Measurements from ENCODE around the gene ZC3H11A. TPM values are rescaled to one million over a fixed set of nuclear protein-coding genes. Genes with fewer than 3 reads are reported as not detected.
"Not testable (repeated sequence)": the region's sequence is repeated elsewhere in the genome, so short reads cannot be mapped to it uniquely, and the experiment has no call there.

ZC3H11A gene
- total RNA-seq, 1 donor from 2014 or later = 81.2 TPM

DNA sequence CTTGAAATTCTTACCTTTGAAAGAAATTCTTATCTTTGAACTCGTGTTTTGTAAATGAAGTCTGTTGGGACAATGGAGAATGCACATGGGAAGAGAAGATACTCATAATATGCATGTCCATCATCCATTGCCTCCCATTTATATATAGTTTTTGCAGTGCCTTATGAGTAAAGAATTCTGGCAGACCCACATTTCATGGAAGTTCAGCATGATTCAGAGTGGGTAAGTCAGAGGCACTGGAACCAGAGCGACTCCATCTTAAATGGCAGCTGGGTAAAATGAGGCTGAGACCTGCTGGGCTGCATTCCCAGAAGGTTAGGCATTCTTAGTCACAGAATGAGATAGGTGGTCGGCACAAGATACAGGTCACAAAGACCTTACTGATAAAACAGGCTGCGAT is 16.6 kb upstream of the ZC3H11A start:
- no peak for DNase-seq (ENCODE audit: extremely low read depth, low read depth, low spot score)

DNA sequence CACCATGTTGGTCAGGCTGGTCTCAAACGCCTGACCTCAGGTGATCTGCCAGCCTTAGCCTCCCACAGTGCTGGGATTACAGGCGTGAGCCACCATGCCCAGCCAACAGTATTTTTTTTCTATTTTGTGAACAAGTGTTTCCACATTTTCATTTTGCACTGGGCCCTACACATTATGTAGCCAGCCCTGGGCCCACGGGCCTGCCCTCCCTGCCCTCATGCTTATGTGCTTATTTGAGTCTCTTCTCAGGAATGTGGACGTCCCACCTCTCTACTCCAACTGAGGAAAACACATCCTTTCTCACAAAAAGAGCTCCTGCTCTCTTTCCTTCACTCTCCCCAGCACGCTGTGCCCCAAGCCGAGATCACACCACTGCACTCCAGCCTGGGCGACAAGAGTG is 13.5 kb upstream of the ZC3H11A start:
- DNase-seq (ENCODE audit: extremely low read depth, low read depth, low spot score) = no peak

DNA sequence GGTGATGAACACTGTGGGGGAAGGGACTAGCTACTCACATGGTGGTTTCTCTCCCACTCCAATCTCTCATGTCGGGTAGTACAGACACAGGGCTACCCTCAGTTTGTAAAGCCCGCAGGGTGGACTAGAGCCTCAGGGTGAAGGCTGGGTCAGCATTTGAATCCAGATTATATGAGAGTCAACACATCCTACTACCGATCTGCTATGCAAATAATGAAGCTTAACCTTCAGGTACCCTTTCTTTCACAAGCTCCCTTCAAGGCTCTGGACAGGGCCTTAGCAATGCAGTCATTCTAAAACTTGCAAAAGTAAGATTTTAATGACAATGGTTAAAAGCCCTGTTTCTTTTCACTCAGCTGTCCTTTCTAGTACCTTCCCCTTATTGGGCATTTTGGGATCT is 5.5 kb upstream of the ZC3H11A start:
- no peak for DNase-seq (ENCODE audit: extremely low read depth, low read depth, low spot score)

DNA sequence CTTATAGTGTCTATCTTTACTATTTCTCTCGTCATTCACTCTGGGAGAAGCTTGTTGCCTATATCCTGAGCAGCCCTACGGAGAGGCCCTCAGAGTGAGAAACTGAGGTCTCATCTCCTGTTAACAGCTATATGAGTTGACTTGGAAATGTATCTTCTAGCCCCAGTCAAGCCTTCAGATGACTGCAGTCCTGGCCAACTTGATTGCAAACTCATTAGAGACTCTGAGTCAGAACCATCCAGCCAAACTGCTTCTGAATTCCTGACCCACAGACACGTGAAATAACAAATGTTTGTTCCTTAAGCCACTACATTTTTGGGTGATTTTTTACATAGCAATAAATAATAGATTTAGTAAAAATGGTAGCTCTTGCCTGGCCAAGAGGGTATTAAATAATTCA is 3.9 kb upstream of the ZC3H11A start:
- DNase-seq (ENCODE audit: extremely low read depth, low read depth, low spot score) = no peak

DNA sequence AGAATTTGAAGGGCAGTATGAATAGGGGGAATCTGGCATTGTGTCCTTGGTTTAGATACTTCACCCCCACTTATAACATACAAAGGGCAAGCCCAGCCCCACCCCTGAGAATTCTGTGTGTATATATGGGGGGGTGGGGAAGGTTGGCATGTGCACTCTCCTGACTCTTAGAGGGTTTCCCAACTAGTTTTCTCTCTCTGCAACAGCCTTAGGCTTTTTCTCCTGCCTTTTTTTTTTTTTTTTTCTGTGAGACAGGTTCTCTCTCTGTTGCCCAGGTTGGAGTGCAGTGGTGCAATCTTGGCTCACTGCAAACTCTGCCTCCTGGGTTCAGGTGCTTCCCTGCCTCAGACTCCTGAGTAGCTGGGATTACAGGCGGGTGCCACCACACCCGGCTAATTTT is 2.9 kb upstream of the ZC3H11A start:
- DNase-seq (ENCODE audit: extremely low read depth, low read depth, low spot score) = no peak

DNA sequence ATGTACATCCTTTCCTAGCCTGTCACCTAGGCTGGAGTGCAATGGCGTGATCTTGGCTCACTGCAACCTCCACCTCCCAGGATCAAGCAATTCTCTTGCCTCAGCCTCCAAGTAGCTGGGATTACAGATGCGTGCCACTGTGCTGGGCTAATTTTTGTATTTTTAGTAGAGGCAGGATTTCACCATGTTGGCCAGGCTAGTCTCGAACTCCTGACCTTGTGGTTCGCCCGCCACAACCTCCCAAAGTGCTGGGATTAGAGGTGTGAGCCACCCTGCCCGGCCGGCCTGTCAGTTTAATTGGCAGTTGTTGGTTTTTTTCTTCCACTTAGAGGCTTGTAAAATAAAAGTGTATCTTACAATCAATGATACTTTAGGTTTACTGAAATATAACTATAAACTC is 1.9 kb upstream of the ZC3H11A start:
- not testable (repeated sequence) for DNase-seq (ENCODE audit: extremely low read depth, low read depth, low spot score)

DNA sequence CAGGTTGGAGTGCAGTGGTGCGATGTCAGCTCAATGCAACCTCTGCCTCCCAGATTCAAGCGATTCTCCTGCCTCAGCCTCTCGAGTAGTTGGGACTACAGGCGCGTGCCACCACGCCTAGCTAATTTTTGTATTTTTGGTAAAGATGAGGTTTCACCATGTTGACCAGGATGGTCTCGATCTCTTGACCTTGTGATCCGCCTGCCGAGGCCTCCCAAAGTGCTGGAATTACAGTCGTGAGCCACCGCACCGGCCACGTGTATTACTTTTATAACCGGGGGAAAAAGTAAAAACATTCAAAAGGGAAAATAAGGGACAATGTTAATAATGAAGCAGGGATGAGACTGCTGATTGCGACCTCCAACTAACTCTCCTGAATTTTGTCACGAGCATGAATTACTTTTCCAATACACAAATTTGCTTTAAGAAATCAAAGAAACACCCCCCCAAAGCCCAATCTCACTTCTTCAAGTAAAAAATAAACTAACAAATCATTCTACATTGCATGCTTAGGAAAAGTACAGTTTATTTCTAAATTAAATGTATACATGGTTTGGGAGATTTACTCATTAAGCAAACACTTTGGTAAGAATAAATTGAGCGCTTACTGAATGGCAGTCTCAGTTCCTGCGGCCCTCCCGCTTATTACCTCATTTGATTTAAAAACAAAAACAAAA is 521 bp upstream of the ZC3H11A start:
- DNase-seq (ENCODE audit: extremely low read depth, low read depth, low spot score) = no peak

DNA sequence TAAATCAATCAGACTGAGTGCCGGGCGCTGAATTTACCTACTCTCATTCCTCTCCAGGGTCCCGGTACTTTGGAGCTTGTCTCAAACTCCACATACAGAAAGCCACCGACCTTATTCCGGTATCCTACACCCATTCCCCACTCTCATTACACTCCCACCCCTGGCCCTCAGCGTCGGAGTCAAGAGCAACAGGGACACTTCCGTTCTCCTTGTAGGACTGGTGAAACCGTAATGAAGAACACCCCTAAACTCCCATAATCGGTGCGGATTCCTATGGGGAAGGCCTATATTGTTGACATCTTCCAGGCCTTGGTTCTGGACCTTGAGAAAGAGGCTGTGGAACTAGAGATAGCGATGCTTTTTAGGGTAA is 798 bp downstream of the ZC3H11A start:
- no peak for DNase-seq (ENCODE audit: extremely low read depth, low read depth, low spot score)

DNA sequence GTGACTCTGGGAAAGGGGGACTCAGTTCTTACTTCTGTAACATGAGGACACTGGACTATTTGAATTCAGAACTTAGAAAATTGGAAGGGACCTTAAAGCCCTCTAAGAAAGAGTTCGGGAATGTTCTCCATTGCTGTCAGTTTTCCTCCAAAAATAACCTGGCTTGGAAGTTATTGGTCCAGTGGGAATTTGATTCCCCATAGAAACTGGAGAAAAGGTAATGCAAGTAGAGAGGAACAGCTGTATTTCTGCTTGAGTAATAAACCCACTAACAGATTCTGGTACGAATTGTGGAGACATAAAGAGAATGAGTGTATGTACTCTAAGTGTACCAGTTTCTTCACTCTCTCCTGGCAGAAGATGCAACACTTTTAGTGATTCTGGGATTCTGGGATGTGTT is 1.8 kb downstream of the ZC3H11A start:
- no peak for DNase-seq (ENCODE audit: extremely low read depth, low read depth, low spot score)

DNA sequence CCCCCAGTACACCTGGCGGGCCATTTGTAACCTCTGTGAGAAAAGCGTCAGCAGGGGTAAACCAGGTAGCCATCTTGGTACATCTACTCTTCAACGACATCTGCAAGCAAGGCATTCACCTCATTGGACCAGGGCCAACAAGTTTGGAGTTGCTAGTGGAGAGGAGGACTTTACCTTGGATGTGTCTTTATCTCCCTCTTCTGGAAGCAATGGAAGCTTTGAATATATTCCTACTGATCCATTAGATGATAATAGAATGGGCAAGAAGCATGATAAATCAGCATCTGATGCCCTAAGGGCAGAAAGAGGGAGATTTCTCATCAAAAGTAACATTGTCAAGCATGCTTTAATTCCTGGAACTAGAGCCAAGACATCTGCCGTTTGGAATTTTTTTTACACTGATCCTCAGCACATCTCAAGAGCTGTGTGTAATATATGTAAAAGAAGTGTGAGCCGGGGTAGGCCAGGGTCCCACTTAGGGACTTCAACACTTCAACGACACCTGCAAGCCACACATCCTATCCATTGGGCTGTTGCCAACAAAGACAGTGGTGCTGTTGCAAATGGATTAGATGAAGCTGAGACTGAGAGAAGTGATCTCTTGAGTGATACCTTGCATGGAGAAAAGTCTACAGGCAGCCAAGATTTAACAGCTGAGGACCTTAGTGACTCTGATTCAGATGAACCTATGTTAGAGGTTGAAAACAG is 2.7 kb downstream of the ZC3H11A start:
- no peak for DNase-seq (ENCODE audit: extremely low read depth, low read depth, low spot score)

DNA sequence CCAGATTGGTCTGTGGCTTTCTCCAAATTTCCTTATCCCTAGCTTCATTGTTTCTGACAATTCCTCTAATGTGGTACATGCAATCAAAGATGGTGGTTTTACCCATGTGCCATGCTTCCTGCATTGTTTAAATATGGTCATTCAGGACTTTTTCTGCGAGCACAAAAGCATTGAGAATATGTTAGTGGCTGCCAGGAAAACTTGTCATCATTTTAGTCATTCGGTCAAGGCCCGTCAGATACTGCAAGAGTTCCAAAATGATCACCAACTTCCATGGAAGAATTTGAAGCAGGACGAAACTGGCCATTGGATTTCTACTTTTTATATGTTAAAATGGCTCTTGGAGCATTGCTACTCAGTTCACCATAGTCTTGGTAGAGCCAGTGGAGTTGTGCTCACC is 3.7 kb downstream of the ZC3H11A start:
- no peak for DNase-seq (ENCODE audit: extremely low read depth, low read depth, low spot score)

DNA sequence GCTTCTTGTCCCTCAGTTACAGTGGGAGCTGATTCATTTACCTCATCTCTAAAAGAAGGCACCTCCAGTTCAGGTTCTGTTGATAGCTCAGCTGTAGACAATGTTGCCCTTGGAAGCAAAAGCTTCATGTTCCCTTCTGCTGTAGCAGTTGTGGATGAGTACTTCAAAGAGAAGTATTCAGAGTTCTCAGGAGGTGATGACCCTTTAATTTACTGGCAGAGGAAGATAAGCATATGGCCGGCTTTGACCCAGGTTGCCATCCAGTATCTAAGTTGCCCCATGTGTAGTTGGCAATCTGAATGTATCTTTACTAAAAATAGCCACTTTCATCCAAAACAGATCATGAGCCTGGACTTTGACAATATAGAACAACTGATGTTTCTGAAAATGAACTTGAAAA is 4.5 kb downstream of the ZC3H11A start:
- DNase-seq (ENCODE audit: extremely low read depth, low read depth, low spot score) = no peak

DNA sequence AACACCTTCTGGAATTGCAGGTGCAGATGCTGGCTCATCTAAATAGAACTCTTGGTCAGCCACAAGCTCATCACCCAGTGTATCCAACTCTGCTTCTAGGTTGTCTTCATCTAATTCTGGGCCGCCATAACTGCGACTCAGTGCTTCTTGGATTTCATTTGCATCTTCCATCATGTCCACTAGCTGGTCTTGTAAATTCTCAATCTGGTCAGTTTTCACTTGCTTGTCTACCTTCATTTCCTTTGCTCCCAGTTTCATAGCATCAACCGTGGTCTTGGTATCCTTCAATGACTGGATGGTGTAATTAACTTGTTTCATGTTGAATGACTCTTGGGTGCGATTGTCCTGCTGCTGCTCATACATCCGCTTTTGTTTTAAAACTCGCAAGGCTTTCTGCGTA is 10.3 kb downstream of the ZC3H11A start:
- DNase-seq (ENCODE audit: extremely low read depth, low read depth, low spot score) = no peak

DNA sequence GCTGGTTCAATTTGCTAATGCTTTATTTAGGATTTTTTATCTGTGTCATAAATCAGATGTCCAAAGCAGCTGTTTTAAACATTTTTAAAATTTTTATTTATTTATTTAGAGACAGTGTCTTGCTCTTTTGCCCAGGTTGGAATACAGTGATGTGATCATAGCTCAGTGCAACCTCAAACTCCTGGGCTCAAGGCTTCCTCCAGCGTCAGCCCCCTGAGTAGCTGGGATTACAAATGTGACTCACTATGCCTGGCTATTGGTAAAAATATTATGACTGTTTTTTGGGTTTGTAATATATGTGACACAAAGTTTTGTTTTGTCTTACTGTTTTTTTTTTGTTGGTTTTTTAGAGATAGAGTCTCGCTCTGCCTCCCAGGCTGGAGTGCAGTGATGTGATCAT is 11.8 kb downstream of the ZC3H11A start:
- DNase-seq (ENCODE audit: extremely low read depth, low read depth, low spot score) = no peak

DNA sequence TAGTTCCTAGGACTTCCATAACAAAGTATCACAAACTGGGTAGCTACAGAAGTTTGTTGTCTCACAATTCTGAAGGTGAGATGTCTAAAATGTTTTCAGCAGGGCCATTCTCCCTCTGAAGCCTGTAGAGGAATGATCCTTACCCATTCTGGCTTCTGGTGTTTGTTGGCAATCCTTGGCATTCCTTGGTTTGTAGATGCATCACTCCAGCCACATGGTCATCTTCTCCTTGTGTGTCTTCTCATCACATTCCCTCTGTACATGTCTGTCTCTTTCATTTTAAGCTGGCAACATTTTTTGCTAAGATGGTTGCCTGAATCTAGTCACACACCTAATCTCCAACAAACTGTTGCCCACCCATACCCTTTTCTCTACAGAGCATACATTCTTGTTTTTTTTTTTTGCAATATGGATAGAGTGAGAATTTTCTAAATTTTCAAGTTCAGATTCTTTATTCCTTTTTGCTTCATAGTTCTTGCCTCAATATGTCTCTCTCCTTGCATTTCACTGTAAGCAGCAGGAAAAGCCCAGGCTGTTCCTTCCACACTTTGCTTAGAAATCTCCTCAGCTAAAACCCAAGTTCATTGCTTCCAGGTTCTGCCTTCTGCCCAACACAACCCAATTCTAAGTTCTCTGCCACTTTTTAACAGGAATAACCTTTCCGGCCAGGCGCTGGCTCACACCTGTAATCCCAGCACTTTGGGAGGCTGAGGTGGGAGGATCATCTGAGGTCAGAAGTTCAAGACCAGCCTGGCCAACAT is 18.3 kb downstream of the ZC3H11A start:
- DNase-seq (ENCODE audit: extremely low read depth, low read depth, low spot score) = no peak

DNA sequence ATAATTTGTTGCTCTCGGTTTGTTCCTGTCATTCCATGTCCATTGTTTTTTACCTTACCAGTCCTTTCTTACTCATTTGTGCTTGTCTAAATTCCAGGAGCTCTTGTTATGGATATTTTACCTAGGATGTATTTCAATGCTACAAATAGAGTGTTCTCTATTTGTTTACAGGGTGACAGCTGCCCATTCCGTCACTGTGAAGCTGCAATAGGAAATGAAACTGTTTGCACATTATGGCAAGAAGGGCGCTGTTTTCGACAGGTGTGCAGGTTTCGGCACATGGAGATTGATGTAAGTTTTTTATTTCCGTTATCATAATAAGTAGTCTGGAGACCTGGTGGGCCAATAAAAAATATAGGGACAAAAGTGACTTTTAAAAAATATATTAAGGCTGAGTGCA is 23.0 kb downstream of the ZC3H11A start:
- DNase-seq (ENCODE audit: extremely low read depth, low read depth, low spot score) = no peak

DNA sequence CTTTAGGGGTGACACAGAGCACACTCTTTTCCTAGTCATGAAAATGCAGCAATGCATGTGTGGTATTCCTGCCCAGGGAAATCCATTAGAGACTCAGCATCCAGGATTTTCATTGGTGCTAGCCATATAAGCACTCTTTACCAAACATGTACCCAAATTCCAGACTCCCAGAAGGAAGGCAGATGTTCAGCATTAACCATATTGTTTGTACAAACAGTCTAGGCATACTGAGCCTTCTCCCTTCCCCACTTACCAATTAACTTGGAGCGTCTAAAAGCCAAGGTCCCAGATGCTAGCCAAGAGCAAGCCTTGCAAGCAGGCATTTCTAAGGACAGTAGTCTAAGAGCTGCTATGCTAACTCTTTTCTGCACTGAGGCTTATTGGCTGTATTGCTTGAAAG is 27.9 kb downstream of the ZC3H11A start:
- no peak for DNase-seq (ENCODE audit: extremely low read depth, low read depth, low spot score)

DNA sequence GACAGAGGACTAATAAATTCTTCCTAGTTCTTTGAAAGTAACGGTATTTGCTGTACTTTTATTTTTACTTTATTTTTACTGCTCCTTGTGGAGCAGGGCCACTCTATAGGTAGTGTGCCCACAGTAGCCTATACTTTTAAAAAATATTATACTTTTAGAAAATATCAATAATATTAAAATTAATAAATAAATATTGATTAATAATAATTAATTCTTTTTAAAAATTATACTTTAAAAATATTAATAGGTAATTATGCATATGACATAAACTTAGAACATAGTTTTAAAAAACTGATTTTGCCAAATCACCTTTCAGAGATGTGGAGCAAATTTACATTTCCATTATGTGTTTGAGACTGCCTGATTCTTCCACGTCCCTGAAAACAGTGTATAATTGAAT is 30.8 kb downstream of the ZC3H11A start:
- DNase-seq (ENCODE audit: extremely low read depth, low read depth, low spot score) = no peak

DNA sequence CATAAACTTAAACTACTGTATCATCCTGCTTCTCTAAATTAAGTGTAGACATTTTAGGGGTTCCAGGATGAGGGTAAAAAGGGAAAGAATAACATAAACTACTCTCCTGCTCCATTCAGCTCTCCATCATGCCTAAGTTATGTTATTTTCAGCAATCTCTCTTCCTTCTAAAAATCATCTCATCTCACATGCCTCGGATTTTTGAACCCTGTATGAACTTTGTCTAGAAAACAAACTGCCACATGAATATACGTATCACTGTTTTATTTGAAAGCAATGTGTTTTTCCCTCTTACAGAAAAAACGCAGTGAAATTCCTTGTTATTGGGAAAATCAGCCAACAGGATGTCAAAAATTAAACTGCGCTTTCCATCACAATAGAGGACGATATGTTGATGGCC is 32.6 kb downstream of the ZC3H11A start:
- DNase-seq (ENCODE audit: extremely low read depth, low read depth, low spot score) = no peak

DNA sequence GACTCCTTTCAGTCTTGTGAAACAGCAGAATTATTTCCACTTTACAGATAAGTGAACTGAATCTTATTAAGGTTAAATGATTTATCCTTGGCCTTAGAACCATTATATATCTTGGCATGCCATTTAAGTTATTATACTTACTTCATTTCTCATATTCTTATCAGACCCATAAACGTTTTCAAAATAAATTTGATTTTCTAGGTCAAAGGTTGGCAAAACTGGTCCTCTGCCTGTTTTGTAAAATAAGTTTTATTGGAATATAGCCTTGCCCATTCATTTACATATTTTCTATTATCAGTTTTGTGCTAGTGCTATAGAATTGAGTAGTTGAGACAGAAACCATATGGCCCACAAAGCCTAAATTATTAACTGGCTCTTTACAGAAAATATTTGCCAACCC is 33.1 kb downstream of the ZC3H11A start:
- DNase-seq (ENCODE audit: extremely low read depth, low read depth, low spot score) = no peak

DNA sequence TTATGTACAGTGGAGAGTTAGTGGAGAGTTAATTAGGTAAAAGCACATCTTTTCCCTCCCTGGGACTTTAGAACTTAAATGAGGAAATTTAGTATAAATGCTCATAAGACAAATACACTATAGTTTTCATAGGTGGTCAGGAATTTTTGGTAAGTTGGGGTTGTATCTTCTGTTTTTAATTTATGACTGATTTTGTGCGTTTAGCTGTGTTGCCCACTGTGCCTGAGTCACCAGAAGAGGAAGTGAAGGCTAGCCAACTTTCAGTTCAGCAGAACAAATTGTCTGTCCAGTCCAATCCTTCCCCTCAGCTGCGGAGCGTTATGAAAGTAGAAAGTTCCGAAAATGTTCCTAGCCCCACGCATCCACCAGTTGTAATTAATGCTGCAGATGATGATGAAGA is 33.8 kb downstream of the ZC3H11A start:
- DNase-seq (ENCODE audit: extremely low read depth, low read depth, low spot score) = peak; percentile 14

DNA sequence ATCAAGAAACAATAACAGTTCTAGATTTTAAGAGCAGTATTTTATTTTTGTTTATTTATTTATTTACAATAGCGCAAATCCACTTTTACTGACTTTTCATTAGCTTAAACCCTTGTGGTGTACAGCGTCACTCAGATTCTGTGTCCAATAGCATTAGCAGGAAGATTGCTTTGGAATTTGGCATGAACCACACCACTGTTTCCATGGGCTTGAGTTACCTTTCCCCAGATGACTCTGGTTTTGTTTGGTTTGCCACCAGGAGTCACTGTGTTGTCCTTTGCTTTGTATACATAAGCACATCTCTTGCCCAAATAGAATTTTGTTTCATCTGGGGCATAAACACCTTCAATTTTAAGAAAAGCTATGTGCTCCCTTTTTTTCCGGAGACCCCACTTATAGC is 40.1 kb downstream of the ZC3H11A start:
- DNase-seq (ENCODE audit: extremely low read depth, low read depth, low spot score) = no peak

Measured in glomerular endothelial cell (primary cell).